ENCODE measurements around the gene SYDE1.
A peak's percentile ranks its signal among the peaks of the same experiment; 100 is the strongest.

Gene SYDE1

DNA sequence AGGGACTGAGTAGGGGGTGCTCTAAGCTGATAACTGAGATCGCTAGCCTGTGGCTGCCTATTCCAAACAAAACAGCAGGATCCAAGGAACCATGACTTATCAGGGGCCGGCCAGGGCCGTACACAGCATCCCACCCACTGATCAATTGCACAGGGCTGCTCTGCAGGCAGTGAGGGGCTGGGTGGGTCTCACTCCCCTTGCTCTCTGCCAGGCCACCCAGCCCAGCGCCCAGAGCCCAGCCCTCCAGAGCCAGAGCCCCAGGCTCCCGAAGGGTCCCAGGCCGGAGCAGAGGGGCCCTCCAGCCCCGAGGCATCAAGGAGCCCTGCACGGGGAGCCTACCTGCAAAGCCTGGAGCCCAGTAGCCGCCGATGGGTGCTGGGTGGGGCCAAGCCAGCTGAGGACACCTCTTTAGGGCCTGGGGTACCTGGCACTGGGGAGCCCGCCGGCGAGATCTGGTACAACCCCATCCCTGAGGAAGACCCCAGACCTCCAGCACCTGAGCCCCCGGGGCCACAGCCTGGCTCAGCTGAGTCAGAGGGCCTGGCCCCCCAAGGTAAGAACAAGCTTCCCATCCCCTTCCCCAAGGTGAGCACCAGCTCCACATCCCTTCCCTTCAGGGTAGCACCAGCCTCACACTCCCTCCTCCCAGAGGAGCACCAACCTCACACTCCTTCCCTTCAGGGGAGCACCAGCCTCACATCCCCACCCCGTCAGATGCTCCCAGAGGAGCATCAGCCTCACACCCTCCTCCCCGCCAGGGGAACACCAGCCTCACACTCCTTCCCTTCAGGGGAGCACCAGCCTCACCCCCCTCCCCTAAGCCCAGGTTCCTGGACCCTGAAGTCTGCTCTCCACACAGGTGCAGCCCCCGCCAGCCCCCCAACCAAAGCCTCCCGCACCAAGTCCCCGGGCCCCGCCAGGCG, 1.9 kb downstream of the SYDE1 start:
- DNase-seq (ENCODE audit: low read depth) = no peak
- TF ChIP-seq, protein P1, sequence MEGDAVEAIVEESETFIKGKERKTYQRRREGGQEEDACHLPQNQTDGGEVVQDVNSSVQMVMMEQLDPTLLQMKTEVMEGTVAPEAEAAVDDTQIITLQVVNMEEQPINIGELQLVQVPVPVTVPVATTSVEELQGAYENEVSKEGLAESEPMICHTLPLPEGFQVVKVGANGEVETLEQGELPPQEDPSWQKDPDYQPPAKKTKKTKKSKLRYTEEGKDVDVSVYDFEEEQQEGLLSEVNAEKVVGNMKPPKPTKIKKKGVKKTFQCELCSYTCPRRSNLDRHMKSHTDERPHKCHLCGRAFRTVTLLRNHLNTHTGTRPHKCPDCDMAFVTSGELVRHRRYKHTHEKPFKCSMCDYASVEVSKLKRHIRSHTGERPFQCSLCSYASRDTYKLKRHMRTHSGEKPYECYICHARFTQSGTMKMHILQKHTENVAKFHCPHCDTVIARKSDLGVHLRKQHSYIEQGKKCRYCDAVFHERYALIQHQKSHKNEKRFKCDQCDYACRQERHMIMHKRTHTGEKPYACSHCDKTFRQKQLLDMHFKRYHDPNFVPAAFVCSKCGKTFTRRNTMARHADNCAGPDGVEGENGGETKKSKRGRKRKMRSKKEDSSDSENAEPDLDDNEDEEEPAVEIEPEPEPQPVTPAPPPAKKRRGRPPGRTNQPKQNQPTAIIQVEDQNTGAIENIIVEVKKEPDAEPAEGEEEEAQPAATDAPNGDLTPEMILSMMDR (IDR thresholded peaks at IDR 0.05; ENCODE audit: control insufficient read depth, insufficient read depth, low read depth, low read length, missing control alignments) = no peak
- H3K4me3 ChIP-seq (ENCODE audit: control insufficient read depth, low read depth, low read length) = peak overlapping the region; percentile 87

DNA sequence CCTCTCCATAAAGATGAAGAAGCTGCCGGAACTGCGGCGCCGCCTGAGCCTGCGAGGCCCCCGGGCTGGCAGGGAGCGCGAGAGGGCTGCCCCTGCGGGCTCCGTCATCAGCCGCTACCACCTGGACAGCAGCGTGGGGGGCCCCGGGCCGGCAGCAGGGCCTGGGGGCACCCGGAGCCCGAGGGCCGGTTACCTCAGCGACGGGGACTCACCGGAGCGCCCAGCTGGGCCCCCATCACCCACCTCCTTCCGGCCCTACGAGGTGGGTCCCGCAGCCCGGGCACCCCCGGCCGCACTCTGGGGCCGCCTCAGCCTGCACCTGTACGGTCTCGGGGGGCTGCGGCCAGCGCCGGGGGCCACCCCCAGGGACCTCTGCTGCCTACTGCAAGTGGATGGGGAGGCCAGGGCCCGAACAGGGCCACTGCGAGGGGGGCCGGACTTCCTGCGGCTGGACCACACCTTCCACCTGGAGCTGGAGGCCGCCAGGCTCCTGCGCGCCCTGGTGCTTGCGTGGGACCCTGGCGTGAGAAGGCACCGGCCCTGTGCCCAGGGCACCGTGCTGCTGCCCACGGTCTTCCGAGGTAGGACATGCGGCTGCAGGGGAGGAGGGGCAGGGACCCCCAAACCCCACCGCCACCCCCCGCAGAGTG, 2.7 kb downstream of the SYDE1 start:
- DNase-seq (ENCODE audit: low read depth) = no peak
- TF ChIP-seq, protein P1 (IDR thresholded peaks at IDR 0.05; ENCODE audit: control insufficient read depth, insufficient read depth, low read depth, low read length, missing control alignments) = no peak
- no peak overlapping the region for H3K4me3 ChIP-seq (ENCODE audit: control insufficient read depth, low read depth, low read length)

DNA sequence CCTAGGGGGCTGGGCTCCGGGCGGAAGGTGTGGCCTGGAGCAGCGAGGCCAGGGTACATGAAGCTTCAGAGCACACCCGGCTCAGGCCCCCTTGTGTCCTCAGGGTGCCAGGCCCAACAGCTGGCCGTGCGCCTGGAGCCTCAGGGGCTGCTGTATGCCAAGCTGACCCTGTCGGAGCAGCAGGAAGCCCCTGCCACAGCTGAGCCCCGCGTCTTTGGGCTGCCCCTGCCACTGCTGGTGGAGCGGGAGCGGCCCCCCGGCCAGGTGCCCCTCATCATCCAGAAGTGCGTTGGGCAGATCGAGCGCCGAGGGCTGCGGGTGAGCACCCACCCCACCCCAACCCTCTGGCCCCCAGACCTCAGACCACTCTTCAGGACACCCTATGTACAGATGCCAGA, 3.2 kb downstream of the SYDE1 start:
- DNase-seq (ENCODE audit: low read depth) = no peak
- no peak overlapping the region for H3K4me3 ChIP-seq (ENCODE audit: control insufficient read depth, low read depth, low read length)
- TF ChIP-seq, protein P1 (IDR thresholded peaks at IDR 0.05; ENCODE audit: control insufficient read depth, insufficient read depth, low read depth, low read length, missing control alignments) = no peak

DNA sequence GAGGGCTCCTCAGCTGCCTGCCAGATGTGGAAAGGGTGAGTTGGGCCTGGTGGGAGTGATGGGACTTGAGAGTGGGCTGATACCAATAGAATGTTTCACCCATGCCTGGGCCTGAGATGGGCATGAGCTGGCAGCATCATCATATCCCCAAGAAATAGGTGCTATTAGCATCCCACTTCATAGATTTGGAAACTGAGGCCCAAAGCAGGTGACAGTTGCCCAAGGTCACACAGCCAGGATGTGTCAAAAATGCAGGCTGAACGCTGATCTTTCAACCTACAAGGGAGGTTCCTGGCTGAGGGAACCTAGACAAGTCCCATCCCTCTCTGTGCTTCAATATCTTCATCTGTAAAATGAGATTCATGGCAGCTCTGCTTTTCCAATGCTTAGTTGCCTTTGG, 4.6 kb downstream of the SYDE1 start:
- TF ChIP-seq, protein P1 (IDR thresholded peaks at IDR 0.05; ENCODE audit: control insufficient read depth, insufficient read depth, low read depth, low read length, missing control alignments) = no peak
- no peak for DNase-seq (ENCODE audit: low read depth)
- no peak overlapping the region for H3K4me3 ChIP-seq (ENCODE audit: control insufficient read depth, low read depth, low read length)

DNA sequence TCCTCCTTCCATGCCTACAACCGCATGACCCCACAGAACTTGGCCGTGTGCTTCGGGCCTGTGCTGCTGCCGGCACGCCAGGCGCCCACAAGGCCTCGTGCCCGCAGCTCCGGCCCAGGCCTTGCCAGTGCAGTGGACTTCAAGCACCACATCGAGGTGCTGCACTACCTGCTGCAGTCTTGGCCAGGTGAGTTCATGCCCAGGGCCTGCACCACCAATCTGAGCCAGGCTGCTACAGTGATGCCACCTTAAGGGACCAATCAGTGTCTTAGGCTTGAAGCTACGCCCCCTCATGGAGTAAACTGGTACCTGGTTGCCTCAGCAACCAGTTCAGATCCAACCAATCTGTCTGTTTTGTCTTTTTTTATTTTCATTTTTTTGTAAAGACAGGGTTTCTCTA, 5.2 kb downstream of the SYDE1 start:
- no peak for DNase-seq (ENCODE audit: low read depth)
- TF ChIP-seq, protein P1 (IDR thresholded peaks at IDR 0.05; ENCODE audit: control insufficient read depth, insufficient read depth, low read depth, low read length, missing control alignments) = peak; percentile 1
- no peak overlapping the region for H3K4me3 ChIP-seq (ENCODE audit: control insufficient read depth, low read depth, low read length)

DNA sequence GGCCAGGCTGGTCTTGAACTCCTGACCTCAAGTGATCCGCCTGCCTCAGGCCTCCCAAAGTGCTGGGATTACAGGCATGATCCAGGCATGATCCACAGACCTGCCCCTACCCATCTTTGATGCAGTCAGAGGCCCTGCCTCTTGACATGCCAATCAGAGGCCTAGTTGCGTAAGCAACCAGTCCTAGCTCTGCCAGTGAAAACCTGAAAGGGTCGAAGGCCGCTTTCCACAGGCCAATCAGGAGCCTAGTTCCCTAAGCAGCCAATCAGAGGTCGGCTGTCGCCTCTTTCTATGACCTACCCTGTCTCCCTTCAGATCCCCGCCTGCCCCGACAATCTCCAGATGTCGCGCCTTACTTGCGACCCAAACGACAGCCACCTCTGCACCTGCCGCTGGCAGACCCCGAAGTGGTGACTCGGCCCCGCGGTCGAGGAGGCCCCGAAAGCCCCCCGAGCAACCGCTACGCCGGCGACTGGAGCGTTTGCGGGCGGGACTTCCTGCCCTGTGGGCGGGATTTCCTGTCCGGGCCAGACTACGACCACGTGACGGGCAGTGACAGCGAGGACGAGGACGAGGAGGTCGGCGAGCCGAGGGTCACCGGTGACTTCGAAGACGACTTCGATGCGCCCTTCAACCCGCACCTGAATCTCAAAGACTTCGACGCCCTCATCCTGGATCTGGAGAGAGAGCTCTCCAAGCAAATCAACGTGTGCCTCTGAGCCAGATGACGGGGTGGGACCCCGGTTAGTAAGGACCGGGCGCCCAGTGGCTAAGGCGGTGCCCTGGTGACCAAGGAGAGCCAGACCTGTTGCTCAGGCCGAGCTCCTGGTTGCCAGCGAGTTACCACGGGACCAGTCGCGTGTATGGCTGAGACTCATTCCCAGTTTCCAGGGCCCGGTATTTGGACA, 6.3 kb downstream of the SYDE1 start:
- DNase-seq (ENCODE audit: low read depth) = no peak
- no peak overlapping the region for H3K4me3 ChIP-seq (ENCODE audit: control insufficient read depth, low read depth, low read length)
- TF ChIP-seq, protein P1 (IDR thresholded peaks at IDR 0.05; ENCODE audit: control insufficient read depth, insufficient read depth, low read depth, low read length, missing control alignments) = no peak

Data from AG09309 (cell line).